HUDEP-2 (cell line): ENCODE results near the gene RUSC1.
A peak's percentile ranks its signal among the peaks of the same experiment; 100 is the strongest.
"Not testable (repeated sequence)": the region's sequence is repeated elsewhere in the genome, so short reads cannot be mapped to it uniquely, and the experiment has no call there.

Experiments used
- DNase-seq, 76 experiments: peaks; one replicate each; lab custom pipeline; 2025; ENCODE audit not compliant: unreplicated experiment in 76 of 76; lab: John Stamatoyannopoulos, UW

The RUSC1 gene

GRCh38 chr1:155320661-155321617 is at the start of gene RUSC1:
RUSC1 (plus strand) TSS chr1:155320894; CDS start chr1:155321774, 880 bp downstream.
- DNase-seq: no peak

GRCh38 chr1:155272466-155273342 is 48.0 kb upstream of the RUSC1 start:
- DNase-seq: peak in 11 of 76 experiments; percentile 44 to 62 (median 52)

- peak in 75 of 76 experiments; percentile 47 to 96 (median 91) for DNase-seq
These were observed 47.1 kb upstream of the RUSC1 start, which contains the start of gene CLK2 for GRCh38 chr1:155273343-155274245. CLK2 (minus strand) TSS chr1:155273504; CDS start chr1:155270977, 2,527 bp downstream.

DNA sequence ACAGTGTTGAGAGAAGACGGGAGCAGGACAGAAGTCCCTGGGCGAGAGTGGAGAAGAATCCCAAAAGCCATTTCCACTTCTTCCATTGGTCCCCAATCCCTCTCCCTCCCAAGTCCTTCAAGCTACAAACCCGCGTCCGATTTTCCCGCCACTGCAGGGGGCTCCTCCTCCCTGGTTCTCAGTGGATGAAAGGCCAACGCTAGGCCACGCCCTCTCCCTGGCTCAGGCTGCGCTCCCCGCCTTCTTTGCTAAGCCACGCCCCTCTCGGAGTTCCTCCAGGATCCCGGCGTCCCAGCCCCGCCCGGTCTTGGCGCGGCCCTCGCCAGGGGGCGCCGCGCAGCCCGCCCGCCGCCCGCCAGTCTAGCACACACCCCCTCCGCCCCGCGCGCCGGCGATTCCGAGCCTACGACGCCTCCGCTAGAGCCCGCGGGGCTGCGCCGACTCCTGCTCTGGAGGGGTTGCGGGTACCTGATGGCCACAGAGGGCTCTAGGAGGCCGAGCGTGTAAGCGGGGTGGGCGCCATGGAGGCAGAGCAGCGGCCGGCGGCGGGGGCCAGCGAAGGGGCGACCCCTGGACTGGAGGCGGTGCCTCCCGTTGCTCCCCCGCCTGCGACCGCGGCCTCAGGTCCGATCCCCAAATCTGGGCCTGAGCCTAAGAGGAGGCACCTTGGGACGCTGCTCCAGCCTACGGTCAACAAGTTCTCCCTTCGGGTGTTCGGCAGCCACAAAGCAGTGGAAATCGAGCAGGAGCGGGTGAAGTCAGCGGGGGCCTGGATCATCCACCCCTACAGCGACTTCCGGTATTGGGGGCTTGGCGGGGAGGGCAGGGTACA is 43.4 kb upstream of the RUSC1 start, which contains the start of gene HCN3:
HCN3 (plus strand) TSS at position 394 of the 832 bp plus-strand sequence; CDS start at position 522, 128 bp downstream.
- peak in 74 of 76 experiments; percentile 29 to 98 (median 95) for DNase-seq

DNA sequence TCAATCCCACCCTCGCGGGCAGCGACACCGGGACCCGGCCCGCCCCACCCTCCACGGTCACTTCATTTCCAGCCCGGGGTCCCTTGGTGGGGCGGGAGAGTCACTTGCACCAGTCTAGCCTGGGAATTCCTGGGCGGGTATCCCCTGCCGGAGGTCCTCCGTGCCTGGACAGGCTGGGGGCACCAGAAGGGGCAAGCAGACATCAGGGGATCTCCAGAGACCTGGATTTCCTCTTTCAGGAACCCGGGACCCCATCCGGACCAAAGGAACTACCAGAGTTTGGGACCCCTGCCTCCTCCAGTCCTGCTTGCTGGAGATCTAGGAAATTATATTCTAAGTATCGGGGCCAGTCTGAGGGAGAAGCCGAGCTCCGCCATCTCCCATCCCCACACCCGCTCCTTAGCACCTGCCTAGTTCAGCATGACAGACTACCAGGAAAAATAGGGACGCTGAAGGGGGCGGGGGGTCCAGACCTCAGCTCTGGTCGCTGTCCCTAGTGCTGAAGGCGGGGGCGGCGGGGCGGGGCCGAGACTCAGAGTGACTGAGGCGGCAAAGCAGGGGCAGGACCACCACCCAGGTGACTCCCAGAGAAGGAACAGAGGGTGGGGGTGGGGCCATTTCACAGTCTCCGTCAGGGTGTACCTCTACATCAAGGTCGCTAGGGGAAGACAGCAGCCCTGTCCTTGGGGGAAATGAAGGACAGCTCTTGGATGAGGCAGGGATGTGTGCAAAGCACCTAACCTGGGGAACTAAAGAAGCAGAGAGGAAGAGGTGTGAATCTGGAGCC is 42.6 kb upstream of the RUSC1 start:
- peak in 34 of 76 experiments; percentile 11 to 66 (median 39) for DNase-seq

GRCh38 chr1:155278689-155279160 is 42.0 kb upstream of the RUSC1 start:
- DNase-seq: no peak

GRCh38 chr1:155279268-155279667 is 41.4 kb upstream of the RUSC1 start:
- DNase-seq: no peak

DNA sequence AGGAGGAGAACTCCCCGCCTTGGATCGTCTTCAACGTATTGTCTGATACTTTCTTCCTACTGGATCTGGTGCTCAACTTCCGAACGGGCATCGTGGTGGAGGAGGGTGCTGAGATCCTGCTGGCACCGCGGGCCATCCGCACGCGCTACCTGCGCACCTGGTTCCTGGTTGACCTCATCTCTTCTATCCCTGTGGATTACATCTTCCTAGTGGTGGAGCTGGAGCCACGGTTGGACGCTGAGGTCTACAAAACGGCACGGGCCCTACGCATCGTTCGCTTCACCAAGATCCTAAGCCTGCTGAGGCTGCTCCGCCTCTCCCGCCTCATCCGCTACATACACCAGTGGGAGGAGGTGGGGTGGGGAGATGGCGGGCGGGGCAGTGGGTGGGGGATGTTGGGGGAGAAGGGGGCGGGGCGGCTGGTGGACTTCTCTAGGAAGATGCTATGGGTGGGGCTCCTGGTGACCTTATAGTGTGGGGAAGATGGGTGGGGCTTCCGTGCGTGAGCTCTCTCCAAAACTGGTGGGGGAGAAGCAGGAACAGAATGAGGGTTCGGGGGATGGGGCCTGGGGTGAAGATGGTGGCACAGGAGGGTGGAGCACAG is 38.1 kb upstream of the RUSC1 start:
- no peak for DNase-seq

- DNase-seq: no peak
These were observed 36.2 kb upstream of the RUSC1 start for GRCh38 chr1:155284476-155284875.

- no peak for DNase-seq
These were observed 35.6 kb upstream of the RUSC1 start for GRCh38 chr1:155285063-155285462.

DNA sequence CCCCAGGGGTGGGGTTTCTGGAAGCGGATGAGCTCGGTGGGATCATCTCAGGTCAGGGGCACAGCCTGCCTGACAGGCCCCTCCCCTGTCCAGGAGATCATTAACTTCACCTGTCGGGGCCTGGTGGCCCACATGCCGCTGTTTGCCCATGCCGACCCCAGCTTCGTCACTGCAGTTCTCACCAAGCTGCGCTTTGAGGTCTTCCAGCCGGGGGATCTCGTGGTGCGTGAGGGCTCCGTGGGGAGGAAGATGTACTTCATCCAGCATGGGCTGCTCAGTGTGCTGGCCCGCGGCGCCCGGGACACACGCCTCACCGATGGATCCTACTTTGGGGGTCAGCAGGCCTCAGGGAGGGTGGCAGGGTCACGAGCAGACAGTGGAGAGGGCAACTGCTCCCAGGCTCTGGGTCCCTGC is 35.1 kb upstream of the RUSC1 start:
- no peak for DNase-seq

DNA sequence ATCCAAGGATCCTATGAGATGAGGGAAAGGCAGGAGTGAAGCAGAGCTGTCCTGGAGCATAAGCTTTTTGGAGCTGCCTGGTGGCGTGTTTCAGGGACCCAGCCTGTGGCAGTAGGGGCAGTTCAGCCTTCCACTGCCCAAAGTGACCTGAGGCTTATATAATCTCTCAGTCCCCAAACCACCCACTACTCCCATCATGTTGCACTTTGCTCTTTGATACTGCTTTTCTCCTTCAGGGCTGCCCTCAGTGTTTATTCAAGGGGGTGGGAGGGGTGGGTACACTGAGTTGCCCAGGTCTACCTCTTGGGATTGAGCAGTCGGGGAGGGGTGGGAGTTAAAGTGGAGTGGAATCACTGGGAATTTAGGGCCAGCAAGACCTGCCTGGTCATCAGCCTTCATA is 34.1 kb upstream of the RUSC1 start:
- no peak for DNase-seq

GRCh38 chr1:155287987-155288543 is 32.6 kb upstream of the RUSC1 start:
- peak in 34 of 76 experiments; percentile 15 to 60 (median 42) for DNase-seq

- not testable (repeated sequence) for DNase-seq
These were observed 29.7 kb upstream of the RUSC1 start for GRCh38 chr1:155291006-155291405.

- DNase-seq: no peak
These were observed 27.5 kb upstream of the RUSC1 start for GRCh38 chr1:155293086-155293749.

GRCh38 chr1:155294520-155295182 is 26.0 kb upstream of the RUSC1 start:
- DNase-seq: no peak
